NB4 (cell line): Measurements from ENCODE around the gene SLC9A8.

Experiments used
- CTCF ChIP-seq: IDR thresholded peaks from one replicate; pipeline ENCODE4 v1.5.1; 2012; ENCODE audit warnings: low read depth, low read length
- MAX ChIP-seq: IDR thresholded peaks from 2 replicates; pipeline ENCODE4 v1.6.1; 2011; ENCODE audit warnings: low read depth, low read length
- MYC ChIP-seq: IDR thresholded peaks from 2 replicates; pipeline ENCODE4 v1.6.1; 2011; ENCODE audit warnings: low read depth, low read length
- POLR2A ChIP-seq: IDR thresholded peaks from 2 replicates; pipeline ENCODE4 v1.6.1; 2011; ENCODE audit warnings: mild to moderate bottlenecking; ENCODE audit not compliant: insufficient read length; ENCODE audit errors: extremely low read depth

GRCh38 chr20:49894073-49894470, 81.4 kb downstream of the SLC9A8 start:
- TF ChIP-seq CTCF (no peak), MAX (no peak), POLR2A (no peak), MYC (no peak)
